ENCODE measurements around the gene DPF3. TPM values are rescaled to one million over a fixed set of nuclear protein-coding genes. Genes with fewer than 3 reads are reported as not detected.

Gene DPF3
- total and polyA plus RNA-seq, 2 donors (not counting 1 experiment from before 2014, with no cell fraction given) = 7.6 to 13.7 TPM

DNA sequence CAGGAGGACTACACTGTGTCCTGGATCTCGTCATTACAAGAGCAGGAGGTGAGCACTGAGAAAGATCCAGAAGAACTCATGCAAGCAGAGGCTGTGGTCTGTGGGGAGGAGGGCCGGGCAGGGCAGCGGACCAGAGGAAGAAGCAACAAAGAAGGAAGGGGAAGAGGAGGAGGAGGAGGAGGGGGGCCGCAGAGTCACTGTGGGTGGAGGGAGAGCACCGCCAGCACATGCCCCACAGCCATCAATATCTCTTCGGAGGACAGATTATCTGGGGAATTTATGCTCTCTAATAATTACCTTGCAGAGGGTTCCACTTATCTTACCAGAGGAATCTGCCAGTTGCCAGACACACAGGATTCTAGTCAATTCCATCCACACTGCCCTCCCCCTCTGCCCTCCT is 105.6 kb downstream of the DPF3 start:
- Histone ChIP-seq H3K27me3 (ENCODE audit: control insufficient read depth, insufficient read depth, low read length) (no peaks in the 10 kb centered on the region), H2AFZ (ENCODE audit: low read length) (no peak overlapping the region), H3K9me3 (ENCODE audit: control insufficient read depth, insufficient read depth, low read depth, low read length) (no peaks in the 10 kb centered on the region), H3K9ac (ENCODE audit: insufficient read depth, low read length) (no peak overlapping the region), H3K27ac (ENCODE audit: insufficient read depth, low read length) (no peak overlapping the region), H3K4me3 (replicated peaks in 1 of 4; ENCODE audit: control extremely low read depth in 1 of 4, insufficient read depth in 1 of 4, low read depth in 3 of 4, low read length in 4 of 4) (no peak overlapping the region), H3K79me2 (ENCODE audit: control insufficient read depth, insufficient read depth, low read length) (peaks cover 21% of the 10 kb centered on the region), H4K20me1 (ENCODE audit: control insufficient read depth, extremely low read depth, insufficient read depth, low read length) (no peaks in the 10 kb centered on the region), H3K36me3 (ENCODE audit: control insufficient read depth, insufficient read depth, low read length) (no peaks in the 10 kb centered on the region), H3K4me2 (ENCODE audit: extremely low read depth, insufficient read depth, low read length) (no peak overlapping the region), H3K4me1 (ENCODE audit: control insufficient read depth, extremely low read depth, insufficient read depth, low read length) (peaks cover 2% of the 10 kb centered on the region)
- TF ChIP-seq EZH2 (IDR thresholded peaks at IDR 0.05; ENCODE audit: low read length, missing control alignments) = no peak
- TF ChIP-seq, protein P1, sequence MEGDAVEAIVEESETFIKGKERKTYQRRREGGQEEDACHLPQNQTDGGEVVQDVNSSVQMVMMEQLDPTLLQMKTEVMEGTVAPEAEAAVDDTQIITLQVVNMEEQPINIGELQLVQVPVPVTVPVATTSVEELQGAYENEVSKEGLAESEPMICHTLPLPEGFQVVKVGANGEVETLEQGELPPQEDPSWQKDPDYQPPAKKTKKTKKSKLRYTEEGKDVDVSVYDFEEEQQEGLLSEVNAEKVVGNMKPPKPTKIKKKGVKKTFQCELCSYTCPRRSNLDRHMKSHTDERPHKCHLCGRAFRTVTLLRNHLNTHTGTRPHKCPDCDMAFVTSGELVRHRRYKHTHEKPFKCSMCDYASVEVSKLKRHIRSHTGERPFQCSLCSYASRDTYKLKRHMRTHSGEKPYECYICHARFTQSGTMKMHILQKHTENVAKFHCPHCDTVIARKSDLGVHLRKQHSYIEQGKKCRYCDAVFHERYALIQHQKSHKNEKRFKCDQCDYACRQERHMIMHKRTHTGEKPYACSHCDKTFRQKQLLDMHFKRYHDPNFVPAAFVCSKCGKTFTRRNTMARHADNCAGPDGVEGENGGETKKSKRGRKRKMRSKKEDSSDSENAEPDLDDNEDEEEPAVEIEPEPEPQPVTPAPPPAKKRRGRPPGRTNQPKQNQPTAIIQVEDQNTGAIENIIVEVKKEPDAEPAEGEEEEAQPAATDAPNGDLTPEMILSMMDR (conservative IDR thresholded peaks at IDR 0.05 in 1 of 2, IDR thresholded peaks at IDR 0.05 in 1 of 2; ENCODE audit: low read depth in 1 of 2, low read length in 2 of 2) = no peak
- DNase-seq (ENCODE audit: low read depth in 2 of 2) = no peak

DNA sequence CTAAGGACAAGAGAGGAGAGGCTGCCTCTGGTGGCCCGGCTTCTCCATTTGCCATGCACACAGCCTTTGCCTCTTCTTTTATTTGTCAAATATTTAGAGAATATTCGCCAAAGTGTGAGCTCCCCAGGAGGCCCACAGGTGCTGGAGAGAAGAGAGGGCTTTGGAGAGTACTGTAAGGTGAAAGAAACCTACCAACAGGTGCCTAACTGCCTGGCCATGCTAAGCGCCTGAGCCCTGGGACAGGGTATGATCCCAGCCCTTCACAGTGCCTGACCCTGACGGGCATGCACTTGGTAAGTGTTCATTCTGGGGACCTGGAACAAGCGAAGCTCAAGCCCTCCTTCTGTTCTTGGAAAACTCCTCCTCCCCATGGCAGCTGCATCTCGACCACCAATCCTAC is 106.1 kb downstream of the DPF3 start:
- no peaks in the 10 kb centered on the region for H4K20me1 ChIP-seq (ENCODE audit: control insufficient read depth, extremely low read depth, insufficient read depth, low read length)
- H3K27me3 ChIP-seq (ENCODE audit: control insufficient read depth, insufficient read depth, low read length) = no peaks in the 10 kb centered on the region
- H3K9me3 ChIP-seq (ENCODE audit: control insufficient read depth, insufficient read depth, low read depth, low read length) = no peaks in the 10 kb centered on the region
- H3K36me3 ChIP-seq (ENCODE audit: control insufficient read depth, insufficient read depth, low read length) = no peaks in the 10 kb centered on the region
- TF ChIP-seq, protein P1 (conservative IDR thresholded peaks at IDR 0.05 in 1 of 2, IDR thresholded peaks at IDR 0.05 in 1 of 2; ENCODE audit: low read depth in 1 of 2, low read length in 2 of 2) = no peak
- TF ChIP-seq EZH2 (IDR thresholded peaks at IDR 0.05; ENCODE audit: low read length, missing control alignments) = no peak
- H3K27ac ChIP-seq (ENCODE audit: insufficient read depth, low read length) = no peak overlapping the region
- H3K4me3 ChIP-seq (replicated peaks in 1 of 4; ENCODE audit: control extremely low read depth in 1 of 4, insufficient read depth in 1 of 4, low read depth in 3 of 4, low read length in 4 of 4) = no peak overlapping the region
- H3K9ac ChIP-seq (ENCODE audit: insufficient read depth, low read length) = no peak overlapping the region
- DNase-seq (ENCODE audit: low read depth in 2 of 2) = no peak
- H3K79me2 ChIP-seq (ENCODE audit: control insufficient read depth, insufficient read depth, low read length) = peaks cover 20% of the 10 kb centered on the region
- H3K4me2 ChIP-seq (ENCODE audit: extremely low read depth, insufficient read depth, low read length) = no peak overlapping the region
- H2AFZ ChIP-seq (ENCODE audit: low read length) = no peak overlapping the region
- peaks cover 2% of the 10 kb centered on the region for H3K4me1 ChIP-seq (ENCODE audit: control insufficient read depth, extremely low read depth, insufficient read depth, low read length)

DNA sequence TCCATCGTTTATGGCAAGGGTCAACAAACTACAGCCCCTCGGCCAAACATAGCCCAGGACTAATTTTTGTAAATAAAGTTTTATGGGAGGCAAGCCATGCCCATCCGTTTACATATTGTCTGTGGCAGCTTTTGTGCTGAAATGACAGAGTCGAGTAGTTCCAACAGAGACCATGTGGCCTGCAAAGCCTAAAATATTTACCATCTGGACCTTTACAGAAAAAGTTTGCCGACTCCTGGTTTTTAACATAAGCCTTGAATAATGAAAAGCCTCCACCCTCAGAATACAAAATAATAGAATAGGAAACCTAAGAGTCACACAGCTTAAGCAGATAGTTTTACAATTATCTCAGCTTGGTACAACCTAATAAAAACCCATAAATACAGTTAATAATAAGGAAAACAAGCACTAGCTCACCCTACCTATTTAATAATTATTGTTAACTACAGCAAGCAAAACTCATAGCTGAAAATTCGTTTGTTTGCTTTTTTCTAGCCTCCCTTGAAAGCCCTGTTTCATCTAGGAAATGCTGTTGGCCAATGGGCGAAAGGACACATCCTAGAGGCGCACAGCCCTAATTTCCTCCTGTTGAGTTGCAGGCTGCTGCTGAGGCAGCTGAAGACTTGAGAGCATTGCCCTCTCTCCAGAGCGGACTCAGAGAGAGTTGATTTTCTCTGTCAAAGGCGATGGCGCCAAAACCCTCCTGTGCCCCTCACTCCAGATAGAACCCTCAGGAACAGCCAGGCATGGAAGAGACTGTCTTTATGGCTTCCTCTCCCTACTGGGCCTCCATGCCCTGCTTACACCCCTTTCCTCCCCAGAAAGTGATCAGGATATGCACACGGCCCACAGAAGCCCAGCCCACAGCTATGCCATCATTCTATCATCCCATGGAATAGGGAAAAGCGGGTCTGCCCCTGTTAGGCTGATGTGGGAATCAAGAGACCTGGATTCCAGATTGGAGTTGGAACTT is 107.2 kb downstream of the DPF3 start:
- TF ChIP-seq, protein P1 (conservative IDR thresholded peaks at IDR 0.05 in 1 of 2, IDR thresholded peaks at IDR 0.05 in 1 of 2; ENCODE audit: low read depth in 1 of 2, low read length in 2 of 2) = no peak
- TF ChIP-seq EZH2 (IDR thresholded peaks at IDR 0.05; ENCODE audit: low read length, missing control alignments) = no peak
- no peaks in the 10 kb centered on the region for H3K36me3 ChIP-seq (ENCODE audit: control insufficient read depth, insufficient read depth, low read length)
- H3K27ac ChIP-seq (ENCODE audit: insufficient read depth, low read length) = no peak overlapping the region
- H4K20me1 ChIP-seq (ENCODE audit: control insufficient read depth, extremely low read depth, insufficient read depth, low read length) = no peaks in the 10 kb centered on the region
- peaks cover 2% of the 10 kb centered on the region for H3K4me1 ChIP-seq (ENCODE audit: control insufficient read depth, extremely low read depth, insufficient read depth, low read length)
- H3K79me2 ChIP-seq (ENCODE audit: control insufficient read depth, insufficient read depth, low read length) = peaks cover 13% of the 10 kb centered on the region
- no peak overlapping the region for H3K4me3 ChIP-seq (replicated peaks in 1 of 4; ENCODE audit: control extremely low read depth in 1 of 4, insufficient read depth in 1 of 4, low read depth in 3 of 4, low read length in 4 of 4)
- no peaks in the 10 kb centered on the region for H3K9me3 ChIP-seq (ENCODE audit: control insufficient read depth, insufficient read depth, low read depth, low read length)
- no peak for DNase-seq (ENCODE audit: low read depth in 2 of 2)
- no peak overlapping the region for H2AFZ ChIP-seq (ENCODE audit: low read length)
- no peak overlapping the region for H3K4me2 ChIP-seq (ENCODE audit: extremely low read depth, insufficient read depth, low read length)
- H3K27me3 ChIP-seq (ENCODE audit: control insufficient read depth, insufficient read depth, low read length) = no peaks in the 10 kb centered on the region
- no peak overlapping the region for H3K9ac ChIP-seq (ENCODE audit: insufficient read depth, low read length)

Data from fibroblast of lung (primary cell).